SU-DHL-6 (cell line): ENCODE data around the gene KDSR.
A peak's percentile ranks its signal among the peaks of the same experiment; 100 is the strongest.

Experiments used
- H2AFZ ChIP-seq: fragments of 200-600 bp; sonication (generic); 2 replicates; pipeline ENCODE4 v1.6.1; 2014; ENCODE audit warnings: low read depth, mild to moderate bottlenecking, moderate library complexity, mixed read lengths, antibody characterized with exemption, low read length; ENCODE audit not compliant: severe bottlenecking
- H3F3A ChIP-seq: fragments of 200-600 bp; shearing (Covaris generic); 2 replicates; pipeline ENCODE4 v1.6.0; 2016; ENCODE audit warnings: antibody characterized with exemption, mild to moderate bottlenecking; ENCODE audit not compliant: insufficient read depth
- H3K27ac ChIP-seq: fragments of 200-600 bp; sonication (generic); 2 replicates; pipeline ENCODE4 v1.5.1; 2016; ENCODE audit warnings: low read depth, mild to moderate bottlenecking, low read length, moderate library complexity, mixed read lengths
- H3K27me3 ChIP-seq: fragments of 200-600 bp; sonication (generic), shearing (Covaris generic); 2 replicates; pipeline ENCODE4 v1.6.0; 2014; ENCODE audit warnings: mild to moderate bottlenecking, low read length
- H3K36me3 ChIP-seq: fragments of 200-600 bp; sonication (generic); 2 replicates; pipeline ENCODE4 v1.6.1; 2014; ENCODE audit warnings: mild to moderate bottlenecking, low read length, mixed read lengths
- H3K4me2 ChIP-seq: fragments of 300-600, 200-600 bp; shearing (Covaris generic), sonication (generic); 2 replicates; pipeline ENCODE4 v1.6.0; 2014; ENCODE audit warnings: low read length, low read depth, mild to moderate bottlenecking; ENCODE audit not compliant: poor library complexity, severe bottlenecking
- H3K4me3 ChIP-seq: fragments of 200-600 bp; sonication (generic); 2 replicates; pipeline ENCODE4 v1.5.1; 2014; ENCODE audit warnings: antibody characterized with exemption, low read length, mild to moderate bottlenecking, mixed read lengths; ENCODE audit not compliant: insufficient read depth, poor library complexity, severe bottlenecking
- H3K79me2 ChIP-seq: fragments of 200-600 bp; sonication (generic); 2 replicates; pipeline ENCODE4 v1.6.1; 2014; ENCODE audit warnings: mild to moderate bottlenecking, low read length, moderate library complexity; ENCODE audit not compliant: insufficient read depth
- H3K9ac ChIP-seq: fragments of 200-600 bp; sonication (generic); 2 replicates; pipeline ENCODE4 v1.7.0; 2014; ENCODE audit warnings: mild to moderate bottlenecking, low read length
- H3K9me2 ChIP-seq: fragments of 200-600 bp; sonication (generic); replicated peaks from 2 replicates; pipeline ENCODE4 v1.6.1; 2014; ENCODE audit warnings: low read length; ENCODE audit not compliant: insufficient read depth
- H3K9me3 ChIP-seq: fragments of 200-600 bp; sonication (generic); 2 replicates; pipeline ENCODE4 v1.6.1; 2014; ENCODE audit warnings: low read length, mixed read lengths; ENCODE audit not compliant: insufficient read depth
- H4K20me1 ChIP-seq: fragments of 200-600 bp; sonication (generic); 2 replicates; pipeline ENCODE4 v1.6.1; 2014; ENCODE audit warnings: low read depth, mild to moderate bottlenecking, antibody characterized with exemption, low read length, moderate library complexity, mixed read lengths
- CTCF ChIP-seq: fragments of 200-600 bp; sonication (generic); IDR thresholded peaks from one replicate; pipeline ENCODE4 v1.5.1; 2017; ENCODE audit warnings: antibody characterized with exemption, mild to moderate bottlenecking, low read length, moderate library complexity; ENCODE audit not compliant: insufficient read depth, poor library complexity, severe bottlenecking
- EZH2phosphoT487 ChIP-seq: fragments of 200-600 bp; sonication (generic), shearing (Covaris generic); conservative IDR thresholded peaks from 2 replicates; pipeline ENCODE4 v1.6.1; 2018; ENCODE audit warnings: mild to moderate bottlenecking, antibody characterized with exemption, low read length, moderate library complexity, mixed read lengths

KDSR gene

GRCh38 chr18:63379639-63379962 is 12.6 kb upstream of the KDSR start:
- Histone ChIP-seq H4K20me1 (no peaks in the 10 kb centered on the region), H3K27ac (no peak overlapping the region), H3K79me2 (no peaks in the 10 kb centered on the region), H3K4me2 (no peak overlapping the region), H3K9ac (no peak overlapping the region), H3K9me2 (no peaks in the 10 kb centered on the region), H3K9me3 (no peaks in the 10 kb centered on the region), H3K36me3 (no peaks in the 10 kb centered on the region), H3K4me3 (no peak overlapping the region), H3K27me3 (no peaks in the 10 kb centered on the region), H2AFZ (no peak overlapping the region), H3F3A (no peaks in the 10 kb centered on the region)
- TF ChIP-seq EZH2phosphoT487 (no peak), CTCF (no peak)

GRCh38 chr18:63378919-63379638 is 12.1 kb upstream of the KDSR start:
- Histone ChIP-seq H2AFZ (no peak overlapping the region), H3K36me3 (no peaks in the 10 kb centered on the region), H3K4me2 (peak overlapping the region; percentile 14), H3K9me2 (no peaks in the 10 kb centered on the region), H3K4me3 (no peak overlapping the region), H4K20me1 (no peaks in the 10 kb centered on the region), H3K27ac (no peak overlapping the region), H3F3A (no peaks in the 10 kb centered on the region), H3K79me2 (no peaks in the 10 kb centered on the region), H3K9ac (no peak overlapping the region), H3K9me3 (no peaks in the 10 kb centered on the region), H3K27me3 (no peaks in the 10 kb centered on the region)
- TF ChIP-seq CTCF (no peak), EZH2phosphoT487 (no peak)

DNA sequence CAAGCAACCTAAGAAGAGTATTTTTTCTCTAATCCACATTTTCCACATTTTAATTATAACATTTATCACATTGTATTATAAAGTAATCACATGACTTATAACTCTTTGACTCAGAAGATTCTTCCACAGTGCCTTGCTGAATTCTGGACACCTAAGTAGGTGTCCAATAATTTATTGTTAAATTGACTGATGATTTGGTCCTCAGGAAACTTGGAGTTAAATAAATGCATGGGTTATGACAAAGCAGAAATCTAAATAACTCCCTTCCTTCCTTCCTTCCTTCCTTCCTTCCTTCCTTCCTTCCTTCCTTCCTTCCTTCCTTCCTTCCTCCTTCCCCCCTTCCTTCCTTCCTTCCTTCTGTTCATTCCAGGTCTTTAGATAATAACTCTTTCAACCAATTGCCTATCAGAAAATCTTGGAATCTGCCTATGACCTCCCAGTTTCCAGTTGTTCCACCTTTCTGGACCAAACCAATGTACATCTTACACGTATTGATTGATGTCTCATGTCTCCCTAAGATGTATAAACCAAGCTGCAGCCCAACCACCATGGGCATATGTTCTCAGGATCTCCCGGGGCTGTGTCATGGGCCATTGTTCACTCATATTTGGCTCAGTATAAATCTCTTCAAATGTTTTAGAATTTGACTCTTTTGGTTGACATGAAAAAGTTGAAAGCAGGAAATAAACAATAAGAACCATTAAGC is 10.4 kb upstream of the KDSR start:
- no peaks in the 10 kb centered on the region for H3K27me3 ChIP-seq
- no peak overlapping the region for H2AFZ ChIP-seq
- H3K36me3 ChIP-seq: no peaks in the 10 kb centered on the region
- TF ChIP-seq CTCF: no peak
- TF ChIP-seq EZH2phosphoT487: no peak
- no peak overlapping the region for H3K9ac ChIP-seq
- no peaks in the 10 kb centered on the region for H3K9me3 ChIP-seq
- H4K20me1 ChIP-seq: no peaks in the 10 kb centered on the region
- no peaks in the 10 kb centered on the region for H3K9me2 ChIP-seq
- H3K4me2 ChIP-seq: no peak overlapping the region
- H3K27ac ChIP-seq: no peak overlapping the region
- no peaks in the 10 kb centered on the region for H3K79me2 ChIP-seq
- no peaks in the 10 kb centered on the region for H3F3A ChIP-seq
- H3K4me3 ChIP-seq: no peak overlapping the region
